Right lobe of liver (tissue), 6 donors: ENCODE measurements around the gene ZDHHC9. TPM values are rescaled to one million over a fixed set of nuclear protein-coding genes. Genes with fewer than 3 reads are reported as not detected.

Experiments
- ATAC-seq, 4 donors: fragments of 200-7000 bp; cut with Tn5 transposase; one replicate each; pipeline ENCODE4 v1.9.1; 2020; ENCODE audit warnings: mild to moderate bottlenecking in 4 of 4, moderate library complexity in 4 of 4
- DNase-seq, 3 donors: peaks; one replicate each; pipeline ENCODE4 v3.0.0-alpha.2; 2020
- H3K27ac ChIP-seq, 3 donors: fragments of 200-600 bp; one replicate each; pipeline ENCODE4 v1.8.0; 2022
- H3K27me3 ChIP-seq, 2 donors: fragments of 200-600 bp; one replicate each; pipeline ENCODE4 v1.8.0; 2022
- H3K36me3 ChIP-seq, 4 donors: fragments of 200-600 bp; sonication (generic) in 1 of 4; one replicate each; pipeline versions ENCODE4 v1.5.1 to v1.8.0; 2017 to 2022; ENCODE audit warnings: control low read depth in 1 of 4
- H3K4me1 ChIP-seq, 4 donors: fragments of 200-600 bp; sonication (generic) in 1 of 4; one replicate each; pipeline versions ENCODE4 v1.5.1 to v1.8.0; 2017 to 2022; ENCODE audit warnings: control low read depth in 1 of 4
- H3K4me3 ChIP-seq, 3 donors: fragments of 200-600 bp; one replicate each; pipeline ENCODE4 v1.8.0; 2022
- H3K9me3 ChIP-seq, 4 donors: fragments of 200-600 bp; sonication (generic) in 1 of 4; one replicate each; pipeline versions ENCODE4 v1.5.1 to v1.8.0; 2017 to 2022; ENCODE audit warnings: control low read depth in 1 of 4
- CTCF ChIP-seq, 4 donors: fragments of 200-600 bp in 3 of 4; fragments of 450-650 bp in 1 of 4; IDR thresholded peaks; one replicate each; pipeline versions ENCODE4 v1.5.1 to v1.8.0; 2016 to 2022; ENCODE audit warnings: antibody characterized with exemption in 4 of 4, mild to moderate bottlenecking in 2 of 4
- POLR2A ChIP-seq: fragments of 450-650 bp; IDR thresholded peaks from one replicate; pipeline ENCODE4 v1.6.1; 2017; ENCODE audit warnings: antibody characterized with exemption, mild to moderate bottlenecking
- WGBS: methylation state at CpG from one replicate; pipeline ENCODE4 v1.1.6; 2018; ENCODE audit warnings: low coverage, low lambda C conversion rate; ENCODE audit not compliant: insufficient coverage; ENCODE audit errors: missing lambda C conversion rate; 5-methylcytosine and 5-hydroxymethylcytosine counted together
- intact Hi-C, 2 donors: fragments of 100-400 bp; cut with DNase I; formaldehyde crosslinking; loops; one replicate each; pipeline versions ENCODE4 v1.11.2 to v1.14.1; 2022
- total RNA-seq, 6 experiments: library from RNA; depleted of rRNA in 2 of 6; stranded (reverse); fragments of >200 nt in 2 of 6; fragmentation: NEBNext Ultra II Directional in 3 of 6; extraction: Animal tissue kit (Norgen Biotek cat#: 25700) in 3 of 6; gene quantifications; one replicate each; pipeline versions ENCODE4 v1.1.0 to v1.2.4, GENCODE V29; 2016 to 2023
- donor health status: DM: no; HTN: yes; CAD: no.
- donor health status: DM: no; HTN: no; CAD: no.
- donor health status: DM: no; HTN: no; CAD: no.
- donor health status: DM: no; HTN: yes; CAD: no.
- donor health status: DM: no; HTN: yes; CAD: no.

Gene ZDHHC9
- total RNA-seq, 6 experiments from 2014 or later = 30.8 to 41.8 (median 33.6) TPM

GRCh38 chrX:129763666-129764065 lies 80.0 kb downstream of the ZDHHC9 start:
- no peak overlapping the region for H3K4me3 ChIP-seq
- no peak overlapping the region for H3K27ac ChIP-seq
- H3K9me3 ChIP-seq = no peaks in the 10 kb centered on the region
- DNase-seq = no peak
- H3K27me3 ChIP-seq = no peaks in the 10 kb centered on the region
- H3K36me3 ChIP-seq = no peaks in the 10 kb centered on the region
- ATAC-seq = no peak
- TF ChIP-seq POLR2A (no peak), CTCF (IDR thresholded peaks at IDR 0.05) (no peak)
- no peaks in the 10 kb centered on the region for H3K4me1 ChIP-seq
- intact Hi-C loops = no loop called here

GRCh38 chrX:129762448-129762847 lies 81.2 kb downstream of the ZDHHC9 start:
- no peaks in the 10 kb centered on the region for H3K9me3 ChIP-seq
- H3K27ac ChIP-seq = no peak overlapping the region
- H3K27me3 ChIP-seq = no peaks in the 10 kb centered on the region
- no peaks in the 10 kb centered on the region for H3K4me1 ChIP-seq
- TF ChIP-seq POLR2A (no peak), CTCF (IDR thresholded peaks at IDR 0.05) (no peak)
- no peak overlapping the region for H3K4me3 ChIP-seq
- intact Hi-C loops = no loop called here
- H3K36me3 ChIP-seq = no peaks in the 10 kb centered on the region
- 92% methylated on average over 3 of the region's 3 CpGs for WGBS
- DNase-seq (no peak), ATAC-seq (no peak)

GRCh38 chrX:129761596-129761995 lies 82.1 kb downstream of the ZDHHC9 start:
- Histone ChIP-seq H3K4me3 (no peak overlapping the region), H3K27me3 (no peaks in the 10 kb centered on the region), H3K4me1 (no peaks in the 10 kb centered on the region), H3K27ac (no peak overlapping the region), H3K36me3 (no peaks in the 10 kb centered on the region), H3K9me3 (no peaks in the 10 kb centered on the region)
- ATAC-seq (no peak), DNase-seq (peak in 1 of 3 donors; percentile 1)
- intact Hi-C loops = no loop called here
- TF ChIP-seq CTCF (IDR thresholded peaks at IDR 0.05) (no peak), POLR2A (no peak)
- 93% methylated on average over 3 of the region's 4 CpGs for WGBS

- Histone ChIP-seq H3K4me3 (no peak overlapping the region), H3K9me3 (no peaks in the 10 kb centered on the region), H3K4me1 (no peaks in the 10 kb centered on the region), H3K36me3 (no peaks in the 10 kb centered on the region), H3K27ac (no peak overlapping the region), H3K27me3 (no peaks in the 10 kb centered on the region)
- intact Hi-C loops = no loop called here
- ATAC-seq = no peak
- peak in 1 of 3 donors; percentile 27 for DNase-seq
- TF ChIP-seq CTCF (IDR thresholded peaks at IDR 0.05) = no peak
- TF ChIP-seq POLR2A = no peak
- WGBS = no CpG with 5 or more reads among the region's 6 CpGs
Observed at GRCh38 chrX:129760981-129761380, 82.7 kb downstream of the ZDHHC9 start.

- no peaks in the 10 kb centered on the region for H3K4me1 ChIP-seq
- intact Hi-C loops = no loop called here
- H3K4me3 ChIP-seq = no peak overlapping the region
- DNase-seq = peak in 1 of 3 donors; percentile 40
- WGBS = 48% methylated on average over 3 of the region's 9 CpGs
- no peaks in the 10 kb centered on the region for H3K36me3 ChIP-seq
- no peak for TF ChIP-seq POLR2A
- TF ChIP-seq CTCF (IDR thresholded peaks at IDR 0.05) = no peak
- H3K27ac ChIP-seq = no peak overlapping the region
- no peaks in the 10 kb centered on the region for H3K9me3 ChIP-seq
- peak in 1 of 4 donors; percentile 5 for ATAC-seq
- H3K27me3 ChIP-seq = no peaks in the 10 kb centered on the region
Observed at GRCh38 chrX:129760155-129760554, 83.5 kb downstream of the ZDHHC9 start.
